Measurements from ENCODE around the gene RAB1B.
"Not testable (repeated sequence)": the region's sequence is repeated elsewhere in the genome, so short reads cannot be mapped to it uniquely, and the experiment has no call there.

RAB1B gene

GRCh38 chr11:66267379-66268243 is 828 bp upstream of the RAB1B start:
- DNase-seq (ENCODE audit: low read depth) = peak; percentile 66

GRCh38 chr11:66268952-66269905 is 790 bp downstream of the RAB1B start:
- no peak for DNase-seq (ENCODE audit: low read depth)

DNA sequence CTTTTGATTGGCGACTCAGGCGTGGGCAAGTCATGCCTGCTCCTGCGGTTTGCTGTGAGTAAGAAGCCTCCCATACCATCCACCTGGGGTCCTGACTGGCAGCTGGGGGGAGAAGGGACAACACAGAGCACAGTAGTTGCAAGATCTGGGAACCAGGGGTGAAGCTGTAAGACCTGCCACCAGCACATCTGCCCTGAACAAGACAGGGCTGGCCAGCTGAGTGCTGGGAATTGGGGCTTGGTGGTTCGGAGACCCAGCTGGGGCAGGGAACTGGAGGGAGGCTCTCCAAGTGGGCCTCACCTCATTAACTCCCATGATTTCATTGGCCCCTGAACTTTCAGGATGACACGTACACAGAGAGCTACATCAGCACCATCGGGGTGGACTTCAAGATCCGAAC is 3.4 kb downstream of the RAB1B start:
- no peak for DNase-seq (ENCODE audit: low read depth)

GRCh38 chr11:66272596-66272995 is 4.2 kb downstream of the RAB1B start:
- no peak for DNase-seq (ENCODE audit: low read depth)

- no peak for DNase-seq (ENCODE audit: low read depth)
Observed at GRCh38 chr11:66274219-66274618, 5.8 kb downstream of the RAB1B start.

GRCh38 chr11:66275396-66275795 is 7.0 kb downstream of the RAB1B start:
- DNase-seq (ENCODE audit: low read depth) = no peak

GRCh38 chr11:66275984-66276612 is 7.7 kb downstream of the RAB1B start:
- DNase-seq (ENCODE audit: low read depth) = no peak

GRCh38 chr11:66276619-66277018 is 8.2 kb downstream of the RAB1B start:
- DNase-seq (ENCODE audit: low read depth) = not testable (repeated sequence)

DNA sequence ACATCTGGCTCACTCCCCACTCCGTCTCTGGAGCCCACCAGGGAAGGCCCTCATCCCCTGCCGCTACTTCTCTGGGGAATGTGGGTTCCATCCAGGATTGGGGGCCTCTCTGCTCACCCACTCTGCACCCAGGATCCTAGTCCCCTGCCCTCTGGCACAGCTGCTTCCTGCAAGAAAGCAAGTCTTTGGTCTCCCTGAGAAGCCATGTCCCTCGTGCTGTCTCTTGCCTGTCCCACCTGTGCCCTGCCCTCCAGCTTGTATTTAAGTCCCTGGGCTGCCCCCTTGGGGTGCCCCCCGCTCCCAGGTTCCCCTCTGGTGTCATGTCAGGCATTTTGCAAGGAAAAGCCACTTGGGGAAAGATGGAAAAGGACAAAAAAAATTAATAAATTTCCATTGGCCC is 8.6 kb downstream of the RAB1B start:
- not testable (repeated sequence) for DNase-seq (ENCODE audit: low read depth)

DNA sequence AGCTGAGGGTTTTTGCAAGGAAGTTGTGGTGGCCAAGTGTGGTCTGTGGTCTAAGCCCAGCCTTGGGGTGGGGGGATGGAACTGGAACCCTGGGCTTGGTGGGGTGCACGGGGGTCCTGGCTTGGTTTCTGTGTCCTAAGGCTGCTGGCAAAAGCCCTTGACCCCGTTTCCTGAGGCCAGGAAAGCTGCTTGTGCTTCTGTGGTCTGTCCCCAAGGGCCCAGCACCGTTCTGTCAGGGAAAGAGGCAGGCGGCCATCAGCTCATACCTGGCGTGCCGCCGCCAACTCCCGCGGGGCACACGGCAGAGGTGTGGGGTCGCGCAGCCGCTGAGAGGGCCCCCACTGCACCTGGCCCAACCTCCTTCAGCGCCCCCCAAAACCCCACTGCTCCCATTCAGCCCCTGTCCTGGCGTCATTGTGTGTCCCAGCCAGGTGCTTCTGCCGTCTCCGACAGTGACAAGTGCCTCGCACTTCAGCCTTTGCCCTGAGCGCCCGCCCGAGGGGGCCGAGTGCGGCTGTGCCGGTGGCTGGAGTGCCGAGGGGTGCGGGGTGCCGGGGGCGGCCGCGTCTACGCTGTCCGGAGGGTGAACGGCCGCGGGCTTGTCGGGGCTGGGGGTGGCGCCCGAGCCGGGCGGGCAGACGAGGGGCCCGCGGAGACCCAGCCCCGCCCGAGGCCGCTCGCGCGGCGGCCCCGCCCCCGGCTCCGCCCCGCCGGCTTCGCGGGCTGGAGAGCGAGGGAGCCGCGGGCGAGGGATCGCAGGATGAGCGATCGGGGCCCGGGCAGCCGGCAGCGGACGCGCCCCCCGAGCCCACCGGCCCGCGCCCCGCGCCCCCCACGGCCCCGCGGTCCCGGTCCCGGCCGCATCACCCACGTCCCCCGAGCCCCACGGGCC is 9.3 kb downstream of the RAB1B start, which contains the start of gene CNIH2:
CNIH2 (plus strand) TSS at position 705 of the 892 bp plus-strand sequence. CDS start 282 bp downstream, outside the sequence.
- DNase-seq (ENCODE audit: low read depth) = no peak

- DNase-seq (ENCODE audit: low read depth) = no peak
Observed at GRCh38 chr11:66278363-66279091, 10.1 kb downstream of the RAB1B start.

GRCh38 chr11:66279092-66279734 is 10.8 kb downstream of the RAB1B start:
- DNase-seq (ENCODE audit: low read depth) = no peak

DNA sequence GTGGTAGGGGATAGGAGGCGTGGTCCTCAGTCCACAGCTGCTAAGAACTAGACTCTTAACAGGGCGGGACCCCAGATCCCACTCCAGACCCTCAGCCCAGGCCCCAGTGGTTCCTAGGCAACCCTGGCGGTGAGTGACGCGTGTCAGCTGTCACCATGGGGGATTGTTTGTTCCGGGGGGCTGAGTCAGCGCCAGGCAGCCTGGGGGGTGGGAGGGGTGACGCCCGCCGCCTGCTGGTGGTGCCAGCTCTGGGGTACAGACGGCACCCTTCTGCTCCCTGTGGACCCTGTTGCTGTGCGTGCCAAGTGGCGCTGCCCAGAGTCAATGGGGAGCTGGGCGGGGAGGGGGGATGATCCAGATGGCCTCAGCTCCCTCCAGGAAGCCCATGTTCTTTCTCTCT is 12.0 kb downstream of the RAB1B start:
- DNase-seq (ENCODE audit: low read depth) = no peak

- DNase-seq (ENCODE audit: low read depth) = no peak
Observed at GRCh38 chr11:66281001-66281400, 12.6 kb downstream of the RAB1B start.

GRCh38 chr11:66281776-66282467 is 13.5 kb downstream of the RAB1B start:
- no peak for DNase-seq (ENCODE audit: low read depth)

DNA sequence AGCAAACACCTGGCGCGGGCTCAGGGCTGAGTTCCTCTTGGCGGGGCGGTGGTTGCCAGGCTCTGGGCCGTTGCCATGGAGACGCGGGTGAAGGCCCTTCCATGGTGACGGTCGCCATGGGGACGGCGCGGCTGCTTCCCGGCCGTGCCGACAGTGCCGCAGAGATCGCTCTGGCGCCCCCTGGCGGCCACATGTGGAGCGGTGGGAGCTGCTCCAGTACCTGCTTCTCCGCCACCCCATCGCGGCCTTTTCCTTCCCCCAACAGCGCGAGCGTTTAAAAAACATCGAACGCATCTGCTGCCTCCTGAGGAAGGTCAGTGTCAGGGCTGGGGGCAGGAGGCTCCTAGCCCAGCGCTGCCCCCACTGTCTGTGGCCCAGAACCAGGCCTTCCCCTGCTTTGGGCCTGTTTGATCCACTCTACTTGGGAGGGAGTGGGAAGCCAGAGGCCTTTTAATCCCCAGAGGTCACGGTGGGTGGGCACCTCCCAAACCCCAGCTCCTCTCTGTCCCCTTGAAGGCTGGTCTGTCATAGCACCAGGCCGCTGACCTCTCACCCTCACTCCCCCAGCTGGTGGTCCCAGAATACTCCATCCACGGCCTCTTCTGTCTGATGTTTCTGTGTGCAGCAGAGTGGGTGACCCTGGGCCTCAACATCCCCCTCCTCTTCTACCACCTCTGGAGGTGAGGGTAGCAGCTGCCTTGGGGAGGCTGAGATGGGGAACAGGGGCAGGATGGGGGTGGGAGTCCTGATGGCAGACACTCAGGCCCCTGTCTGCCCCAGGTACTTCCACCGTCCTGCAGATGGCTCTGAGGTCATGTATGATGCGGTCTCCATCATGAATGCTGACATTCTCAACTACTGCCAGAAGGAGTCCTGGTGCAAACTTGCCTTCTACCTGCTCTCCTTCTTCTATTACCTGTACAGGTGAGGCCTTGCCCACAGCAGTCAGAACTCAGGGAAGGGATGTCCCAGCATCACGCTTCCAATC is 14.3 kb downstream of the RAB1B start:
- DNase-seq (ENCODE audit: low read depth) = peak; percentile 87

GRCh38 chr11:66283461-66284105 is 15.1 kb downstream of the RAB1B start:
- no peak for DNase-seq (ENCODE audit: low read depth)
